Right atrium auricular region (tissue), 2 donors: ENCODE data around the gene AGO1. TPM values are rescaled to one million over a fixed set of nuclear protein-coding genes. Genes with fewer than 3 reads are reported as not detected.
"Not testable (repeated sequence)": the region's sequence is repeated elsewhere in the genome, so short reads cannot be mapped to it uniquely, and the experiment has no call there.

Experiments
- DNase-seq: peaks from one replicate; pipeline ENCODE4 v3.0.0-alpha.2; 2019; ENCODE audit warnings: low spot score
- H3K27ac ChIP-seq, 2 donors: fragments of 200-600 bp; sonication (generic); 1 replicate in 1 of 2; 2 replicates in 1 of 2; pipeline ENCODE4 v1.5.1; 2016 to 2019
- H3K27me3 ChIP-seq, 2 donors: fragments of 200-600 bp; sonication (generic); one replicate each; pipeline versions ENCODE4 v1.5.1 to v1.6.0; 2017 to 2019
- H3K36me3 ChIP-seq: fragments of 200-600 bp; sonication (generic); one replicate; pipeline ENCODE4 v1.5.1; 2016
- H3K4me1 ChIP-seq, 2 donors: fragments of 200-600 bp; sonication (generic); one replicate each; pipeline versions ENCODE4 v1.5.1 to v1.6.0; 2017 to 2019
- H3K4me3 ChIP-seq, 2 donors: fragments of 200-600 bp; sonication (generic); 1 replicate in 1 of 2; 2 replicates in 1 of 2; pipeline ENCODE4 v1.5.1; 2017 to 2019; ENCODE audit warnings: mild to moderate bottlenecking in 1 of 2, moderate library complexity in 1 of 2
- H3K9me3 ChIP-seq, 2 donors: fragments of 200-600 bp; sonication (generic); one replicate each; pipeline ENCODE4 v1.5.1; 2019
- CTCF ChIP-seq, 2 donors: fragments of 200-600 bp; sonication (generic); IDR thresholded peaks; one replicate each; pipeline ENCODE4 v1.5.1; 2019; ENCODE audit warnings: antibody characterized with exemption in 2 of 2
- total RNA-seq, 2 donors: library from RNA; depleted of rRNA; stranded (reverse); fragments of >200 nt; gene quantifications; one replicate each; pipeline ENCODE4 v1.1.0, GENCODE V29; 2016

AGO1 gene
- total RNA-seq, 2 donors from 2014 or later = 20.3 to 22.1 TPM

GRCh38 chr1:35888255-35888654, 5.2 kb downstream of the AGO1 start:
- Histone ChIP-seq H3K27me3 (no peaks in the 10 kb centered on the region), H3K36me3 (peaks cover 27% of the 10 kb centered on the region), H3K4me3 (no peak overlapping the region), H3K27ac (no peak overlapping the region), H3K4me1 (peaks cover 0 to 43% of the 10 kb centered on the region in 2 donors), H3K9me3 (no peaks in the 10 kb centered on the region)
- no peak for DNase-seq
- TF ChIP-seq CTCF (IDR thresholded peaks at IDR 0.05) = no peak

- not testable (repeated sequence) for H3K4me3 ChIP-seq, H3K27me3 ChIP-seq, H3K27ac ChIP-seq, H3K9me3 ChIP-seq, DNase-seq
- H3K36me3 ChIP-seq = peaks cover 34% of the 10 kb centered on the region
- H3K4me1 ChIP-seq = peaks cover 0 to 47% of the 10 kb centered on the region in 2 donors
Measured at GRCh38 chr1:35888981-35889380, 6.0 kb downstream of the AGO1 start.

- no peak for DNase-seq
- TF ChIP-seq CTCF (IDR thresholded peaks at IDR 0.05) = no peak
- H3K36me3 ChIP-seq = peaks cover 57% of the 10 kb centered on the region
Measured at GRCh38 chr1:35893051-35893879, 10.3 kb downstream of the AGO1 start.

GRCh38 chr1:35894183-35894582, 11.2 kb downstream of the AGO1 start:
- Histone ChIP-seq H3K4me1 (peaks cover 0 to 22% of the 10 kb centered on the region in 2 donors), H3K27me3 (no peaks in the 10 kb centered on the region), H3K9me3 (no peaks in the 10 kb centered on the region), H3K36me3 (peaks cover 66% of the 10 kb centered on the region), H3K27ac (peak overlapping the region; percentile 62 to 66), H3K4me3 (no peak overlapping the region)
- peak; percentile 64 for DNase-seq
- no peak for TF ChIP-seq CTCF (IDR thresholded peaks at IDR 0.05)

More at GRCh38 chr1:35893051-35893879, 10.3 kb downstream of the AGO1 start:
- Histone ChIP-seq H3K27ac (peak overlapping the region; percentile 62 to 66), H3K27me3 (no peaks in the 10 kb centered on the region), H3K4me3 (no peak overlapping the region), H3K9me3 (no peaks in the 10 kb centered on the region), H3K4me1 (peaks cover 0 to 22% of the 10 kb centered on the region in 2 donors)

DNA sequence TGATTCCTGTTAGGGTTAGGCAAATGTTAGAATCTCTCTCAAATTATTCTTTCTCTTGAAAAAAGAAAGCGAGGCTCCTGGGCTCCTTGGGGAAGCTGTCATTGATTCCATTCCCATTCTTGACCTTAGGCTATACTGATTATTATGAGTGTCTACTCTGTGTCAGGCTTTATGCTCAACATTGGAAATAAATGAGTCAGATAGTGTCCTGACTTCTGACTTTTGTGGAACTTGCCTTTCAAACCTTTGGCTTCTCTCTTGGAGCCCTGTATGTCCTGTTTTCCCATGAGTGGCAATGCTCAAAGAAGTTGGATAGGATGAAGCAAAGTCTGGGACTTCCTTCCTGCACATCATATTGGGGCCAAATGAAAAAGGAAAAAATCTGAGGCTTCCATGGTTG, 11.6 kb downstream of the AGO1 start:
- Histone ChIP-seq H3K4me3 (no peak overlapping the region), H3K27ac (peak overlapping the region; percentile 62 to 66), H3K27me3 (no peaks in the 10 kb centered on the region), H3K4me1 (peaks cover 0 to 22% of the 10 kb centered on the region in 2 donors), H3K36me3 (peaks cover 63% of the 10 kb centered on the region), H3K9me3 (no peaks in the 10 kb centered on the region)
- no peak for DNase-seq
- no peak for TF ChIP-seq CTCF (IDR thresholded peaks at IDR 0.05)

DNA sequence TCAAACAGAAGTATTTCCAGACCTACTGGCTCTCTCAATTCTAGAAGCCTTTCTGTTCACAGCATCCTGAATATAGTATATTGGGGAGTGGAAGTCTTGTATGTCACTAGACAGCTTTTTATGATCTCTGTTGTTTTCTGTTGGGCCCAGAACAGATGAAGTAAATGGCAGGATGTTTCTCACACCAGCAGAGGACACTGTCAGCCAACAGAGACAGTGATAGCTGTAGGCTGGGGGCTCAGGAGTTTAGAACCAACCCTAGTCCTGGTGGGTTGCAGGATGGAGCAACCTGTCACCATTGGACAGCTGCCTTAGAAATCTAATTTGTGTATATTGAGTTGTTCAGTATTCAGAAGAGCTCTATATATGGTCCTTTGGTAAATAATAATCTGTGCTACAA, 16.9 kb downstream of the AGO1 start:
- Histone ChIP-seq H3K27ac (no peak overlapping the region), H3K36me3 (peaks cover 60% of the 10 kb centered on the region), H3K27me3 (no peaks in the 10 kb centered on the region), H3K4me1 (no peaks in the 10 kb centered on the region), H3K9me3 (no peaks in the 10 kb centered on the region), H3K4me3 (no peak overlapping the region)
- no peak for DNase-seq
- no peak for TF ChIP-seq CTCF (IDR thresholded peaks at IDR 0.05)
